MM.1S (cell line): Measurements from ENCODE around the gene CPLX1.
"Not testable (repeated sequence)": the region's sequence is repeated elsewhere in the genome, so short reads cannot be mapped to it uniquely, and the experiment has no call there.

Experiments used
- DNase-seq: peaks from one replicate; pipeline ENCODE4 v3.0.0-alpha.2; 2015
- H2AFZ ChIP-seq: fragments of 300-600 bp; sonication (generic); 2 replicates; pipeline ENCODE4 v1.6.0; 2016; ENCODE audit warnings: antibody characterized with exemption, low read length
- H3F3A ChIP-seq: fragments of 300-600 bp; sonication (generic); 2 replicates; pipeline ENCODE4 v1.6.1; 2016; ENCODE audit warnings: mild to moderate bottlenecking, antibody characterized with exemption, low read length, moderate library complexity, mixed read lengths; ENCODE audit not compliant: insufficient read depth
- H3K27ac ChIP-seq: fragments of 300-600 bp; sonication (generic); 2 replicates; pipeline ENCODE4 v1.5.1; 2016; ENCODE audit warnings: mild to moderate bottlenecking, low read length
- H3K27me3 ChIP-seq: fragments of 300-600 bp; sonication (generic); replicated peaks from 2 replicates; pipeline ENCODE4 v1.6.0; 2016; ENCODE audit warnings: low read length; ENCODE audit not compliant: insufficient read depth
- H3K36me3 ChIP-seq: fragments of 300-600 bp; sonication (generic); replicated peaks from 2 replicates; pipeline ENCODE4 v1.6.1; 2016; ENCODE audit warnings: mild to moderate bottlenecking, low read length, mixed read lengths; ENCODE audit not compliant: insufficient read depth
- H3K4me1 ChIP-seq: fragments of 300-600 bp; sonication (generic); 2 replicates; pipeline ENCODE4 v1.6.1; 2016; ENCODE audit warnings: low read length, mixed read lengths
- H3K4me2 ChIP-seq: fragments of 300-600 bp; sonication (generic); 2 replicates; pipeline ENCODE4 v1.6.0; 2016; ENCODE audit warnings: low read depth, low read length
- H3K4me3 ChIP-seq: fragments of 300-600 bp; sonication (generic); 2 replicates; pipeline ENCODE4 v1.5.1; 2016; ENCODE audit warnings: low read length, mixed read lengths
- H3K79me2 ChIP-seq: fragments of 300-600 bp; sonication (generic); 2 replicates; pipeline ENCODE4 v1.6.1; 2016; ENCODE audit warnings: mixed run types, low read length, mixed read lengths
- H3K9ac ChIP-seq: fragments of 300-600 bp; sonication (generic); 2 replicates; pipeline ENCODE4 v1.6.1; 2016; ENCODE audit warnings: low read length, mixed read lengths
- H3K9me2 ChIP-seq: fragments of 300-600 bp; sonication (generic); replicated peaks from 2 replicates; pipeline ENCODE4 v1.6.1; 2016; ENCODE audit warnings: mild to moderate bottlenecking, low read length, mixed read lengths; ENCODE audit not compliant: insufficient read depth
- H3K9me3 ChIP-seq: fragments of 300-600 bp; sonication (generic); replicated peaks from 2 replicates; pipeline ENCODE4 v1.6.1; 2016; ENCODE audit warnings: mild to moderate bottlenecking, low read length, mixed read lengths; ENCODE audit not compliant: insufficient read depth
- H4K20me1 ChIP-seq: fragments of 300-600 bp; sonication (generic); 2 replicates; pipeline ENCODE4 v1.6.1; 2016; ENCODE audit warnings: mild to moderate bottlenecking, low read length, moderate library complexity, mixed read lengths; ENCODE audit not compliant: insufficient read depth
- EZH2 ChIP-seq: fragments of 300-600 bp; sonication (generic); optimal IDR thresholded peaks from 2 replicates; pipeline ENCODE3; 2017; ENCODE audit warnings: low read depth, mild to moderate bottlenecking, antibody characterized with exemption, low read length, mixed read lengths
- EZH2phosphoT487 ChIP-seq: fragments of 300-600 bp; sonication (generic); IDR thresholded peaks from 2 replicates; pipeline ENCODE4 v1.6.1; 2018; ENCODE audit warnings: antibody characterized with exemption, low read length
- TF ChIP-seq, protein P1 (sequence below): fragments of 300-600 bp; sonication (generic); IDR thresholded peaks from 2 replicates; pipeline ENCODE4 v1.5.1; 2016; ENCODE audit warnings: antibody characterized with exemption, low read length, mixed read lengths

The CPLX1 gene

DNA sequence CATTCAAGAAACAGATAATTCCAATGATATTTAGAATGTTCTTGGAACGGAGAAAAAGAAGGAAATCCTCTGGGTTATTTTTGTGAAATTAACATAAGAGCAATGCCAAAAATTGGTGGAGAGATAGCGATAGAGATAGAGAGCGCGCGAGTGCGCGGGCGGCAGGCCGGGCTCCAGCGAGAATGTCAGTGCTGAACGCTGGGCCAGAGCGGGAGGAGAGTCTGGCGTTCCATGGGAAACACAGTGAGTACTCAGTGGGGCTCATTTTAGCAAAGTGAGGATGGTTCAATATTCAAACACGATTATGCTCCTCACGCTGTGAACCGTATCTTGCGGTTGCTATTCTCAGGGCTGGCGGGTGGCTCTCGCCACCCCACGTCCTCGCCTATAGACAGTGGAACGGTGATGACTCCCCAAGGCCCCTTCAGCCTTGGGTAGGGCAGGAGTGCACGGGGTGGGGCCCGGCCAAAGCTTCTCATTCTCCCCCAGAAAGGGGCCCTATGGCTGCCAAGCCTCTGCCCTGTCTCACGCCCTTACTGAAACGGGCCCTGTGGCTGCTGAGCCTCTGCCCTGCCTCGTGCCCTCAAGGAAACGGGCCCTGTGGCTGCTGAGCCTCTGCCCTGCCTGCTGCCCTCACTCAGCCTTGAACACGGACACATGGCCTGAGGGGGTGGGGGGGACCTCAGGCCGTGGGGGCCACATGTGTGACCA lies 16.9 kb downstream of the CPLX1 start:
- H3K9me2 ChIP-seq = no peaks in the 10 kb centered on the region
- no peaks in the 10 kb centered on the region for H3F3A ChIP-seq
- H3K79me2 ChIP-seq = no peaks in the 10 kb centered on the region
- no peak overlapping the region for H3K4me3 ChIP-seq
- no peak overlapping the region for H2AFZ ChIP-seq
- no peak for DNase-seq
- H3K36me3 ChIP-seq = no peaks in the 10 kb centered on the region
- TF ChIP-seq EZH2phosphoT487 = no peak
- TF ChIP-seq, protein P1, sequence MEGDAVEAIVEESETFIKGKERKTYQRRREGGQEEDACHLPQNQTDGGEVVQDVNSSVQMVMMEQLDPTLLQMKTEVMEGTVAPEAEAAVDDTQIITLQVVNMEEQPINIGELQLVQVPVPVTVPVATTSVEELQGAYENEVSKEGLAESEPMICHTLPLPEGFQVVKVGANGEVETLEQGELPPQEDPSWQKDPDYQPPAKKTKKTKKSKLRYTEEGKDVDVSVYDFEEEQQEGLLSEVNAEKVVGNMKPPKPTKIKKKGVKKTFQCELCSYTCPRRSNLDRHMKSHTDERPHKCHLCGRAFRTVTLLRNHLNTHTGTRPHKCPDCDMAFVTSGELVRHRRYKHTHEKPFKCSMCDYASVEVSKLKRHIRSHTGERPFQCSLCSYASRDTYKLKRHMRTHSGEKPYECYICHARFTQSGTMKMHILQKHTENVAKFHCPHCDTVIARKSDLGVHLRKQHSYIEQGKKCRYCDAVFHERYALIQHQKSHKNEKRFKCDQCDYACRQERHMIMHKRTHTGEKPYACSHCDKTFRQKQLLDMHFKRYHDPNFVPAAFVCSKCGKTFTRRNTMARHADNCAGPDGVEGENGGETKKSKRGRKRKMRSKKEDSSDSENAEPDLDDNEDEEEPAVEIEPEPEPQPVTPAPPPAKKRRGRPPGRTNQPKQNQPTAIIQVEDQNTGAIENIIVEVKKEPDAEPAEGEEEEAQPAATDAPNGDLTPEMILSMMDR = no peak
- no peak overlapping the region for H3K4me2 ChIP-seq
- H3K27me3 ChIP-seq = no peaks in the 10 kb centered on the region
- H3K9ac ChIP-seq = no peak overlapping the region
- H3K4me1 ChIP-seq = no peaks in the 10 kb centered on the region
- no peaks in the 10 kb centered on the region for H3K9me3 ChIP-seq
- H4K20me1 ChIP-seq = no peaks in the 10 kb centered on the region
- no peak overlapping the region for H3K27ac ChIP-seq

DNA sequence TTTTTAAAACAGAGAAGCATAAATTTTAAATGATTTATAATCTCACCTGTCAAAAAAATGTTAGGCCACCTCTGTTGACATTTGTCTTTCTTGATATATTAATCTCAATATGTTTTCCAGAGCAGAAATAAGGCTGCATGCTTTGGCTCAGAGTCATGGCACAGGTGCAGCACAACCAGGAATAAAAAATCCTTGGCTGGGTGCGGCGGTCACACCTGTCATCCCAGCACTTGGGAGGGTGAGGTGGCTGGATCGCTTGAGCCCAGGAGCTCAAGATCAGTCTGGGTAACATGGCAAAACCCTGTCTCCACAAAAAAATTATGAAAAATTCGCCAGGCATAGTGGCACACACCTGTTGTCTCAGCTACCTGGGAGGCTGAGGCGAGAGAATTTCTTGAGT lies 18.1 kb downstream of the CPLX1 start:
- H3K9me2 ChIP-seq = no peaks in the 10 kb centered on the region
- TF ChIP-seq EZH2 (no peak), EZH2phosphoT487 (no peak)
- TF ChIP-seq, protein P1 = no peak
- H3K9ac ChIP-seq = no peak overlapping the region
- H3K4me1 ChIP-seq = no peaks in the 10 kb centered on the region
- H3K36me3 ChIP-seq = no peaks in the 10 kb centered on the region
- H2AFZ ChIP-seq = no peak overlapping the region
- H3K27me3 ChIP-seq = no peaks in the 10 kb centered on the region
- no peak overlapping the region for H3K27ac ChIP-seq
- no peaks in the 10 kb centered on the region for H4K20me1 ChIP-seq
- H3K9me3 ChIP-seq = no peaks in the 10 kb centered on the region
- no peaks in the 10 kb centered on the region for H3K79me2 ChIP-seq
- H3K4me3 ChIP-seq = no peak overlapping the region
- no peak overlapping the region for H3K4me2 ChIP-seq
- DNase-seq = no peak
- no peaks in the 10 kb centered on the region for H3F3A ChIP-seq

DNA sequence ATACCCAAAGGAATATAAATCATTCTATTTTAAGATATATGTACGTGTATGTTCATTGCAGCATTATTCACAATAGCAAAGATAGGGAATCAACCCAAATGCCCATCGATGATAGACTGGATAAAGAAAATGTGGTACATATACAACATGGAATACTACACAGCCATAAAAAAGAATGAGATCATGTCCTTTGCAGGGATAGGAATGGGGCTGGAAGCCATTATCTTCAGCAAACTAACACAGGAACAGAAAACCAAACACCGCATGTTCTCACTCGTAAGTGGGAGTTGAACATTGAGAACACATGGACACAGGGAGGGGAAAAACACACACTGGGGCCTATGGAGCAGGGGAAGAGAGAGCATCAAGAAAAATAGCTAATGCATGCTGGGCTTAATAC lies 18.9 kb downstream of the CPLX1 start:
- not testable (repeated sequence) for DNase-seq, H3K36me3 ChIP-seq, H2AFZ ChIP-seq, H3K4me2 ChIP-seq, H3K9me2 ChIP-seq, H4K20me1 ChIP-seq, H3K4me1 ChIP-seq, H3F3A ChIP-seq, H3K9ac ChIP-seq, H3K79me2 ChIP-seq, H3K9me3 ChIP-seq, H3K27ac ChIP-seq, H3K27me3 ChIP-seq, H3K4me3 ChIP-seq

DNA sequence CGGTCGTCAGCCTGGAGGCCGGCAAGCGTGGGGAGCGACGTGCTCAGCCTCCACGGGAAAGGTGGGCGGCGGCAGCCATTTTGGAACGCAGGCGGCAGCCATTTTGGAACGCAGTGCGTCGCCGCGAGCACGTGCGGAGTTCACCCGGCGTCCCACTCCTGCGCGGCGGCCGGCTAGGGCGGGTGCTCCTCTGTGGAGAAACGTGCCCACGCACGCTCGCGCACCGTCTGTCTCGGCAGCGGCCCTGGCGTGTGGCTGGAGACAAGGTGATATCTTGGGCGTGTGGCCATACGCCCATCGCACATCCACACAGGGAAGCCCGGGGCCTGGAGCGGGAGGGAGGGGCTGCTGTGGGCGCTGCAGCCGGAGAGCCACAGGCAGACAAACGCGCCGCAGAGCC lies 21.1 kb downstream of the CPLX1 start:
- Histone ChIP-seq H3K79me2 (no peaks in the 10 kb centered on the region), H3K27ac (no peak overlapping the region), H3K4me1 (no peaks in the 10 kb centered on the region), H3K27me3 (no peaks in the 10 kb centered on the region), H3K9me2 (no peaks in the 10 kb centered on the region), H3K9ac (no peak overlapping the region), H4K20me1 (no peaks in the 10 kb centered on the region), H3K9me3 (no peaks in the 10 kb centered on the region), H3K4me3 (no peak overlapping the region), H3K4me2 (no peak overlapping the region), H3F3A (no peaks in the 10 kb centered on the region), H3K36me3 (no peaks in the 10 kb centered on the region), H2AFZ (no peak overlapping the region)
- TF ChIP-seq EZH2phosphoT487 (no peak), EZH2 (no peak)
- TF ChIP-seq, protein P1 = no peak
- DNase-seq = no peak
